MM.1S (cell line): ENCODE data around the gene PRR3.

Experiments
- DNase-seq: peaks from one replicate; pipeline ENCODE4 v3.0.0-alpha.2; 2015
- H2AFZ ChIP-seq: fragments of 300-600 bp; sonication (generic); 2 replicates; pipeline ENCODE4 v1.6.0; 2016; ENCODE audit warnings: antibody characterized with exemption, low read length
- H3F3A ChIP-seq: fragments of 300-600 bp; sonication (generic); 2 replicates; pipeline ENCODE4 v1.6.1; 2016; ENCODE audit warnings: mild to moderate bottlenecking, antibody characterized with exemption, low read length, moderate library complexity, mixed read lengths; ENCODE audit not compliant: insufficient read depth
- H3K27ac ChIP-seq: fragments of 300-600 bp; sonication (generic); 2 replicates; pipeline ENCODE4 v1.5.1; 2016; ENCODE audit warnings: mild to moderate bottlenecking, low read length
- H3K27me3 ChIP-seq: fragments of 300-600 bp; sonication (generic); replicated peaks from 2 replicates; pipeline ENCODE4 v1.6.0; 2016; ENCODE audit warnings: low read length; ENCODE audit not compliant: insufficient read depth
- H3K36me3 ChIP-seq: fragments of 300-600 bp; sonication (generic); replicated peaks from 2 replicates; pipeline ENCODE4 v1.6.1; 2016; ENCODE audit warnings: mild to moderate bottlenecking, low read length, mixed read lengths; ENCODE audit not compliant: insufficient read depth
- H3K4me1 ChIP-seq: fragments of 300-600 bp; sonication (generic); 2 replicates; pipeline ENCODE4 v1.6.1; 2016; ENCODE audit warnings: low read length, mixed read lengths
- H3K4me2 ChIP-seq: fragments of 300-600 bp; sonication (generic); 2 replicates; pipeline ENCODE4 v1.6.0; 2016; ENCODE audit warnings: low read depth, low read length
- H3K4me3 ChIP-seq: fragments of 300-600 bp; sonication (generic); 2 replicates; pipeline ENCODE4 v1.5.1; 2016; ENCODE audit warnings: low read length, mixed read lengths
- H3K79me2 ChIP-seq: fragments of 300-600 bp; sonication (generic); 2 replicates; pipeline ENCODE4 v1.6.1; 2016; ENCODE audit warnings: mixed run types, low read length, mixed read lengths
- H3K9ac ChIP-seq: fragments of 300-600 bp; sonication (generic); 2 replicates; pipeline ENCODE4 v1.6.1; 2016; ENCODE audit warnings: low read length, mixed read lengths
- H3K9me2 ChIP-seq: fragments of 300-600 bp; sonication (generic); replicated peaks from 2 replicates; pipeline ENCODE4 v1.6.1; 2016; ENCODE audit warnings: mild to moderate bottlenecking, low read length, mixed read lengths; ENCODE audit not compliant: insufficient read depth
- H3K9me3 ChIP-seq: fragments of 300-600 bp; sonication (generic); replicated peaks from 2 replicates; pipeline ENCODE4 v1.6.1; 2016; ENCODE audit warnings: mild to moderate bottlenecking, low read length, mixed read lengths; ENCODE audit not compliant: insufficient read depth
- H4K20me1 ChIP-seq: fragments of 300-600 bp; sonication (generic); 2 replicates; pipeline ENCODE4 v1.6.1; 2016; ENCODE audit warnings: mild to moderate bottlenecking, low read length, moderate library complexity, mixed read lengths; ENCODE audit not compliant: insufficient read depth
- EZH2 ChIP-seq: fragments of 300-600 bp; sonication (generic); optimal IDR thresholded peaks from 2 replicates; pipeline ENCODE3; 2017; ENCODE audit warnings: low read depth, mild to moderate bottlenecking, antibody characterized with exemption, low read length, mixed read lengths
- EZH2phosphoT487 ChIP-seq: fragments of 300-600 bp; sonication (generic); IDR thresholded peaks from 2 replicates; pipeline ENCODE4 v1.6.1; 2018; ENCODE audit warnings: antibody characterized with exemption, low read length
- TF ChIP-seq, protein P1 (sequence below): fragments of 300-600 bp; sonication (generic); IDR thresholded peaks from 2 replicates; pipeline ENCODE4 v1.5.1; 2016; ENCODE audit warnings: antibody characterized with exemption, low read length, mixed read lengths

Gene PRR3

DNA sequence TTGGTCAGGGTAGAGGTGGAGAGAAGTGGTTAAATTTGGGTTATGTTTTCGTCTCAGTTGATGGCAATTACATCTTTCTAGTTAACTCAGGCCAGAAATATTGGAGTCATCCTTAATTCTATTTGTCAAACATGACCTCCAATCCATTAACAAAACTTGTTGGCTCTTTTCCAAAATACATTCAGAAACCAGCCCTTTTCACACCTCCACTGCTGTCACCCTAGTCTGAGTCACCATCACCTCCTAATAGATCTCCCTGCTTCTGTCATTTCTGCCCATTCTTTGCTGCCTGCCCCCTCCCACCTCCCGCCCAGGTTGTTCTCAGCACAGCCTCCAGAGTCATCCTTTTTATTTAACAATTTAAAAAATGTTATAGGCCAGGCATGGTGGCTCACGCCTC, 11.2 kb downstream of the PRR3 start:
- Histone ChIP-seq H3K27ac (no peak overlapping the region), H3K4me3 (no peak overlapping the region), H3K79me2 (peaks cover 20% of the 10 kb centered on the region), H3K4me1 (peaks cover 11% of the 10 kb centered on the region), H3K9me3 (no peaks in the 10 kb centered on the region), H3K27me3 (no peaks in the 10 kb centered on the region), H4K20me1 (0 out of 2 replicates have a peak, but pooled peaks cover 6% of the 10 kb centered on the region), H3F3A (peaks cover 11% of the 10 kb centered on the region; the same call in 1 of the 2 replicates), H3K9ac (no peak overlapping the region), H3K9me2 (no peaks in the 10 kb centered on the region), H3K4me2 (no peak overlapping the region), H3K36me3 (no peaks in the 10 kb centered on the region), H2AFZ (no peak overlapping the region)
- DNase-seq = no peak
- TF ChIP-seq EZH2phosphoT487 (no peak), EZH2 (no peak)
- TF ChIP-seq, protein P1, sequence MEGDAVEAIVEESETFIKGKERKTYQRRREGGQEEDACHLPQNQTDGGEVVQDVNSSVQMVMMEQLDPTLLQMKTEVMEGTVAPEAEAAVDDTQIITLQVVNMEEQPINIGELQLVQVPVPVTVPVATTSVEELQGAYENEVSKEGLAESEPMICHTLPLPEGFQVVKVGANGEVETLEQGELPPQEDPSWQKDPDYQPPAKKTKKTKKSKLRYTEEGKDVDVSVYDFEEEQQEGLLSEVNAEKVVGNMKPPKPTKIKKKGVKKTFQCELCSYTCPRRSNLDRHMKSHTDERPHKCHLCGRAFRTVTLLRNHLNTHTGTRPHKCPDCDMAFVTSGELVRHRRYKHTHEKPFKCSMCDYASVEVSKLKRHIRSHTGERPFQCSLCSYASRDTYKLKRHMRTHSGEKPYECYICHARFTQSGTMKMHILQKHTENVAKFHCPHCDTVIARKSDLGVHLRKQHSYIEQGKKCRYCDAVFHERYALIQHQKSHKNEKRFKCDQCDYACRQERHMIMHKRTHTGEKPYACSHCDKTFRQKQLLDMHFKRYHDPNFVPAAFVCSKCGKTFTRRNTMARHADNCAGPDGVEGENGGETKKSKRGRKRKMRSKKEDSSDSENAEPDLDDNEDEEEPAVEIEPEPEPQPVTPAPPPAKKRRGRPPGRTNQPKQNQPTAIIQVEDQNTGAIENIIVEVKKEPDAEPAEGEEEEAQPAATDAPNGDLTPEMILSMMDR = no peak

DNA sequence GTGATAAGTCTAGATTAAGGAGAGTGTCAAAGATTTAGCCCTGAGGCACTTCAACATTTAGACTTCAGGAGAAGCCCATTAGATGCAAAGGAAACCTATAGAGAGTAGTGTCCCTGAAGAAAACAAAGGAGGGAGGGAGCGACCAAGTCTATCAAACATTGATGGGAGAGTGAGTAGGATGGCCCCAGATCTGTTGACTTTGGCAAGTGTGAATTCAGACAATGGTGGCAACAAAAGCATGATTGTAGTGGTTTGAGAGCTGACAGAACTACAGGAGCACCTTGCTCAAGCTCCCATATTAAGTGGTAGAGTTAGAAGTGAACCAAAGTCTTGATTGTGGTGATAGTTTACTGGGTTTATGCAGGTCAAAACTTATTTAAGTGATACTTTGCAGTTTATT, 13.2 kb downstream of the PRR3 start:
- H2AFZ ChIP-seq = peak overlapping the region; percentile 95
- H3K4me2 ChIP-seq = peak overlapping the region; percentile 91
- H3F3A ChIP-seq = peaks cover 11% of the 10 kb centered on the region; the same call in 1 of the 2 replicates
- peak overlapping the region; percentile 88; the same call in 1 of the 2 replicates for H3K9ac ChIP-seq
- no peaks in the 10 kb centered on the region for H3K27me3 ChIP-seq
- peak overlapping the region; percentile 90 for H3K4me3 ChIP-seq
- no peaks in the 10 kb centered on the region for H3K9me3 ChIP-seq
- H3K27ac ChIP-seq = no peak overlapping the region
- TF ChIP-seq EZH2phosphoT487 = no peak
- no peak for TF ChIP-seq EZH2
- peaks cover 40% of the 10 kb centered on the region for H3K79me2 ChIP-seq
- no peaks in the 10 kb centered on the region for H3K9me2 ChIP-seq
- peaks cover 18% of the 10 kb centered on the region for H3K4me1 ChIP-seq
- H4K20me1 ChIP-seq = peaks cover 6% of the 10 kb centered on the region; the same call in 1 of the 2 replicates
- H3K36me3 ChIP-seq = no peaks in the 10 kb centered on the region
- DNase-seq = no peak

DNA sequence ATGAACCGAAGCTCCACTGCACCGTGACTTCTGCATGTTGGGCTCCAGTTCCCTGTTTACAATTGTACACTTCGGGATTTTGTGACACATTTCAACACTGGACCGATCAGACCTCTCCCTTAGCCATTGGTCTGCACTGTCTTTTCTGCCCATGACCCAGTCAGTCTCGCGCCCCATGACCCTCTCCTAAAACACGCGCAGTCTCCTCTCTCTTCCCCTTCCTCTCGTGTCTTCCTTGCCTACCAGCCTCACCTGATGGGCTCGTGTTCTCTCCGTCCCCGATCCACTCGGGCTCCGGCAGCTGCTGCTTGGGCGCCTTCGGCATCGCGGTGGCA, 13.6 kb downstream of the PRR3 start:
- Histone ChIP-seq H4K20me1 (peaks cover 10% of the 10 kb centered on the region; the same call in 1 of the 2 replicates), H3K27ac (peak overlapping the region; percentile 39; the same call in 1 of the 2 replicates), H3K27me3 (no peaks in the 10 kb centered on the region), H3F3A (peaks cover 11% of the 10 kb centered on the region; the same call in 1 of the 2 replicates), H3K9me3 (no peaks in the 10 kb centered on the region), H3K36me3 (no peaks in the 10 kb centered on the region), H3K9ac (peak overlapping the region; percentile 88), H3K79me2 (peaks cover 45% of the 10 kb centered on the region), H3K4me2 (peak overlapping the region; percentile 91), H3K4me1 (peaks cover 18% of the 10 kb centered on the region), H2AFZ (peak overlapping the region; percentile 95), H3K4me3 (peak overlapping the region; percentile 90), H3K9me2 (no peaks in the 10 kb centered on the region)
- no peak for DNase-seq
- TF ChIP-seq EZH2 (no peak), EZH2phosphoT487 (no peak)
- TF ChIP-seq, protein P1 = no peak

DNA sequence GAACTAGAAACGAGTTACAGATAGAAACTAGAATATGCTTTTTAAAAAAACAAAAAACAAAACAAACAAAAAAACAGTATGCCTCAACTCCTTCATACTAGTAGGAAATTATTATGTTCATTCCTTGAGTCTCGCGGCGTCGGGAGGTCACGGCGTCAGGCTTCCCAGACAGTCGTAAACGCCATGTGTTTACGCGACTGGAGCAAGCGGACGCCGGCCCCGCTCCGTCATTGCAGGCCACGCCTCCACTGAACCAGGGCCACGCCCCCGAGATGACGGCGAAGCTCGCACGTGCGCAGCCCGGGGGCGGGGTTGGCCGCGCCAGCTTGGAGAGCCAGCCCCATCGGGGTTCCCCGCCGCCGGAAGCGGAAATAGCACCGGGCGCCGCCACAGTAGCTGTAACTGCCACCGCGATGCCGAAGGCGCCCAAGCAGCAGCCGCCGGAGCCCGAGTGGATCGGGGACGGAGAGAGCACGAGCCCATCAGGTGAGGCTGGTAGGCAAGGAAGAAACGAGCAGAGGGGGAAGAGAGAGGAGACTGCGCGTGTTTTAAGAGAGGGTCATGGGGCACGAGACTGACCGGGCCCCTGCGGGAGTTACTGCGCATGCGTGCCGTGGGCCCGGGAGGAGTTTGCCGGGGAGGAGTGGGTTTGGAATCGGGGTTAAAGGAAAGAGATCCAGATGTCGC, 14.1 kb downstream of the PRR3 start, which contains the start of gene ABCF1:
TSS of gene ABCF1 (plus strand) at position 368 of the 687 bp plus-strand sequence. CDS start at position 414, 46 bp downstream.
- Histone ChIP-seq H3K79me2 (peaks cover 48% of the 10 kb centered on the region), H3K4me1 (peaks cover 18% of the 10 kb centered on the region)
- peak; percentile 97 for DNase-seq

More for the DNA sequence above, 14.1 kb downstream of the PRR3 start, which contains the start of gene ABCF1:
- Histone ChIP-seq H3K9me3 (no peaks in the 10 kb centered on the region), H4K20me1 (peaks cover 10% of the 10 kb centered on the region; the same call in 1 of the 2 replicates), H3K9ac (peak within 1 kb of the TSS; percentile 88), H2AFZ (peak within 1 kb of the TSS; percentile 95), H3K4me2 (peak within 1 kb of the TSS; percentile 95), H3K36me3 (no peaks in the 10 kb centered on the region), H3K4me3 (peak within 1 kb of the TSS; percentile 90), H3F3A (peaks cover 11% of the 10 kb centered on the region; the same call in 1 of the 2 replicates), H3K27ac (peak within 1 kb of the TSS; percentile 74; the same call in 1 of the 2 replicates), H3K27me3 (no peaks in the 10 kb centered on the region), H3K9me2 (no peaks in the 10 kb centered on the region)
- no peak for TF ChIP-seq EZH2
